Purkinje cell (primary cell): Measurements from ENCODE around the gene ELL. TPM values are rescaled to one million over a fixed set of nuclear protein-coding genes. Genes with fewer than 3 reads are reported as not detected.

Source experiments
- polyA plus RNA-seq: library from polyadenylated mRNA; unstranded; fragments of >200 nt; fragmentation: Nextera tagmentation; gene quantifications from 2 replicates; pipeline ENCODE4 v1.2.1, GENCODE V29; 2014

The ELL gene
- polyA plus RNA-seq: 0.71 TPM in 1 of 2 replicates, not detected in the other

DNA sequence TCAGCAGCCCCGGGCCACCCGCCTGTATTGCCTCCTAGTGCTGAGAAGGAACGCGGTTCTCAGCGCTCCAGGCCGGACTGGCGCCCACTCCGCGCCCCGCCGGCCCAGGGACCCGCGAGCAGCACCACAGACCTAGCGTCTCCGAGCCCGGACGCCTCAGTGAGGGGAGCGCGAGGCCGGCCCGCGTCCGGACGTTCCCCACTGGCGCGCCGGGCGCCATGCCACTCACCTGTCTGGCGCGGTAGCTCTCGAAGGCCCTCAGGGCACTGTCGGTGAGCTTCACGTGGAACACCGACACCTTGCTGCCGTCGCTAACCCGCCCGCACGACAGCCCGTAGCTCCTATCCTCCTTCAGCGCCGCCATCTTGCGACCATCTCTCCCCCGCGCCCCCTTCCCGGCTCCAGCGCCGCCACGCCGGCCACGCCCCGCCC is at the start of gene ELL:
TSS of gene ELL (minus strand) at position 379 of the 432 bp plus-strand sequence. CDS start at position 364, 15 bp downstream.

DNA sequence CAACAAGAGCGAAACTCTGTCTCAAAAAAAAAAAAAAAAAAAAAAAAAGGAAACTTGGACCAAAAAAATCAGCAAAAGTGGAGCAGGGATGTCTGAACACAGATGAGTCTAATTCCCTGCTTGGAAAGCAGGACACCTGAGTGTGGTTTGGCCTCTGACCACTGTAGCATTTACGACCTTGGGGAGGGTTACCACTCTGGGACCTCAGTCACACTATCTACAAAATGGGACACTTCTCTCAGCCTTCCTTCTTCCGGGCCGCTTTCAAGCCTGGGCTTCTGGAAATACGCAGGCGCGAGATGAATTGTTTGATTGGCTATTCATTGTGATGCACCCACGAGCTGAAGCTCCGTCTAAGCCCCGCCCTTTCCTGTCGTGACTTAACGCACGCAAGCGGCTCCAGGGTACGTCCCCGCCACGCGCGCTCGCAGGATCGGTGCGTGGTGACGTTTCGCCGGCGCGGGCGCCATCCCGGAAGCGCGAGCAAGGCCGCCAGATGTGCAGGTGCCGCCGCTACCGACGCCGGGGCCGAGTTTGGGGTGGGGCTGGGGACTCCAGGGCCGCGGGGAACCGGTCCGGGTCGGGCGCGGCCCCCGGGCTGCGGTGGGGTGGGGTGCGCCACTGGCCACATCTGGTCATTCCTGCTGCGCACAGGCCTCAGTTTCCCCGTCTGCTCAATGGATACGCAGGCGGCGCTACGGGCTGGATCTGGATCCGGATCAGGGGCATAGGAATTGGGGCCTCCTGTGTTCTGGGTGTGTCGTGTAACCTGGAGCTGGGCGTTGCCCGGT is 35.7 kb upstream of the ELL start, which contains the start of gene KXD1:
TSS of gene KXD1 (plus strand) at position 460 of the 791 bp plus-strand sequence. CDS start 4,187 bp downstream, outside the sequence.

DNA sequence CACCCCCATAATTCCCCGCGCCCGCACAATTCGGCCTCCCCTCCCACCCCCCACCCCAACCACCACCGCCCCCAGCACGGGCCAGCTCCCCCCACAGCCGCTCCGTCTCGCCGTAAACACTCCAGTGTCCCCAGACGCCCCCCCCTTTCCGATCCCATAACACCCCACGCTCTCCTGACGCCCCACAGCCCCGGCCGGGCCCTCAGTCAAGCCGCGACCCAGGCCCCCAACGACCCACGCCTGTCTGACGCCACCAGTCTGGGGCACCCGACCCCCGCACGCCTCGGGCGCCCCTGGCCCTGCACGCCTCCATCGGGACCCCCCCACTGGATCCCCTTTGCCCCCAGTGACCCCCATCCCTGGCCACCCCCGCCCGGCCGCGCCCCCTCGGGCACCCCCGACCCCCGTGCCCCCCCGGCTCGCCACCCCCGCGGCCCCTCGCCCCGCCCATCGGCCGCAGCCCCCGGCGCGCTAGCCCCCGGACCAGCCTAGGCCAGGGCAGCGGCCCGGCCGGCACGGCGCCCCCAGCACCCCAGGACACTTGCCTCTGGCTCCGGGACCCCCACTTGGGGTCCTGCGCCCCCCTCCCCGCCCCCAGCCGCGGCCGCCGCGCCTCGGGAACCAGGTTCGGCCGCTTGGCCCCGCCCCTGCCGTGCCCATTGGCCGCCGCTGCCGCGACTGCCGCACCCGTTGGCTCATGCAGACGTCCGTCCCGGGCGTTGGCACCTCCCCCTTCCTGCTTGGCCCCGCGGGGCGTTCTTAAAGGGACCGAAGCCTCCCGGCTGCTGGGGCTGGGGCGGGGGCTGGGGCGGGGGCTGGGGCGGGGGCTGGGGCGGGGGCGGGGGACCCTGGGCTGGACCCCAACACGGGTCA is 21.3 kb upstream of the ELL start, which contains the start of gene FKBP8:
TSS of gene FKBP8 (minus strand) at position 633 of the 873 bp plus-strand sequence. CDS start 1,603 bp downstream, outside the sequence.

DNA sequence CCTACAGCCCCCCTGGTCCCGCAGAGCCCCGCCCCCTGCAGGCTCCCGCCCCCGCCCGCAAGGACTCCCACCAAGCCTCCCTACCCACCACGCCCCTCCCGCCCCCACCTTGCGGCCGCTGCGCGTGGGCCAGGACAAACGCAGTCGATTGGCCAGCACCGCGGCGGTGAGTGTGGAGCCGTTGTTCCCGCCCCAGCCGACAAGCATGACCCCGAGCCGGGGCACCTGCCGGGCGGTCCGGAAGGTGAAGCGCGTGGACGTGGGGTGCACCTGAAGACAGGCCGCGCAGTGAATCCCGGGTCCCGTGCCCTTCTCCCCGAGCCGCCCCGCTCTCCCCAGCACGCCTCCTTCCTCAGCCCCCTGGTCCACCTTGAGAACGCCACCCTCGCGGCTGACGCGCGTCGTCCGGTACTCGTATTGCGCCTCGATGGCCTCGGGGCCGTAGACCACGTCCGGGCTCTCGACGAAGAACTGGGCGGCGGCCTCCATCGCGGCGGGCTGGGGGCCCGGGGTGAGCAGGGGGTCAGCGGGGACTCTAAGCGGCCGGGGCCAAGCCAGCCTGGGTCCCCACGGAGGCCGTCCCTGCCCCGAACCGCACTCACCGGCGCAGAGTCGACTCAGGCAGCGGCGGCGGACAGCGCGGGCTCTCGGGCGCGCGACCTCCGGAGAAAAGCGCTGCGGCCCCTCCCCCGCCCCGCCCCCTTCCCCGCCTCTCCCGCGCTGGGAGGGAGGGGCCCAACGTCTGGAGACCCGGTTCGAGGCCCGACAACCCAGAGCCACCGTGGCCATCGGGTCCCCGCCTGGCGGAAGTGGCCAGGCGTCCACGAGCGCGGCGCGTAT is 84.2 kb downstream of the ELL start, which contains the start of gene ISYNA1:
TSS of gene ISYNA1 (minus strand) at position 643 of the 840 bp plus-strand sequence. CDS start at position 489, 154 bp downstream.

DNA sequence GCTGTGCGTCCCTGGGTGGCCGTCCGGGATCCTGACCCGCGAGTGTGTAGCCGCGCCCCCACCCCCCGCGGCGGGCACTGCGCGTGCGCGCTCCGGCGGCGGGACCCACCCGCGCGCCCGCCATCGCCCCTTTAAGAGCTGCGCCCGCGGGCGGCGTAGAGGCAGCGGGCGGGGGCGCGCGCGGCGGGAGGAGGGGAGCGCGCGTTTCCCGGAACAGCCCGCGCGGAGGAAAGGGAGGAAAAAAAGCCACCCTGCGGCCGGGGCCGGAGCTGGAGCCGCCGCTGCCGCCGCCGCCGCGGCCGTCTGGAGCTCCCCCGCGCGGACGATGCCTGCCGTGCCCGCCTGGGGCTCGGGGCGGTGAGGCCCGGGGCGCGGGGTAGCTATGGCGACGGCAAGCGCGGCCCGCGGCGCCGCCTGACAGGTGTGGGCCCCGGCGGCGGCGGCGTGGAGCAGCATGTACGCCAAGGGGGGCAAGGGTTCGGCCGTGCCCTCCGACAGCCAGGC is 102.6 kb downstream of the ELL start, which contains the start of gene SSBP4:
TSS of gene SSBP4 (plus strand) at position 204 of the 504 bp plus-strand sequence. CDS start at position 455, 251 bp downstream.

DNA sequence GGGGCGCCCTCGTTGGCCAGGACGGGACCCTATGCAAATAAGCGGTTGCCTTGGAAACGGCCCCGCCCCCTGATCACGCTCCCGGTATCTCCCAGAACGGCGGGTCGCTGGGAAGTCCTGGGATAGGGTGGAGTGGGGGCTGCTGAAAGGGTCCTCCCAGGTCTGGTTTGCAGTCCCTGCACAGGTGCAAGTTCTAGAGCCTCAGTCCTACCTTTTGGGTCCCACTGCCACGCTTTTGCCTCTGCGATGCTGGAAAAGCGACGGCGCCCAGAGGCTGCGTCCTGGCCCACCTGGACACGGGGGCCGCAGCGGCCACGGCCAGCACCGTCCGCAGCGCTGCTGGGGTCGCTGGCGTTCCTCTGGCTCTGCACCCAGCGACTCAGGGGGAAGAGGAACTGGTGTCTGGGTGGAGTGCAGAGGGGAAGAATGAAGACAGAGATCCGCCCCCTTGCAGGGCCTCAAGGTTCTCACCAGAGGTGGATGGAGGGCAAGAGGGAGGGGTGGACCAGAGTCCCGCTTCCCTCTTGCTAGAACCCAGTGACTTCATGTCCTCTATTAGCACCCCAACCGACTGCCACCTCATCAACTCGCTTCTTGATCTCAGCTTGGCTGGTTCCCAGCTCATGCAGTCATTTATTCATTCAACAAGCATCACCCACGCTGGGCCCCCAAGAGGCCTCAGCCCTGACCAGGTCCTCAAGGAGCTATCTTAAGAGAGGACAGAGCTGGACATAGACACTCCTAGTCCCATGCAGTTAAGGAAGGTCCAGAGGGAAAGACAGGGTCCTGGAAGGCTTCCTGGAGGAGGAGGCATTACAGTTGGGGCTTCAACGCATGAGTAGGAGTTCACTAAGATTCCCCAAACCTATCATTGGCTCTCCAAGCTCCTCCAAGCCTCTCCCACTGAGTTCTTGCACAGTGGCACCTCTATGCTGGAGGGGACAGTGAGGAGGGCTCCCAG is 124.3 kb downstream of the ELL start, which contains the start of gene LRRC25:
TSS of gene LRRC25 (minus strand) at position 381 of the 961 bp plus-strand sequence. CDS start 659 bp downstream, outside the sequence.

Other genes starting within 250 kb of the ELL start
- gene IQCN, start 247.6 kb downstream of the ELL start, polyA plus RNA-seq: 0.04 TPM in 1 of 2 replicates, not detected in the other
- 12.2 and 17.8 TPM in 2 replicates for gene JUND, start 240.4 kb downstream of the ELL start, polyA plus RNA-seq
- 33.9 and 44.0 TPM in 2 replicates for gene LSM4, start 199.0 kb downstream of the ELL start, polyA plus RNA-seq
- gene PGPEP1, start 181.5 kb downstream of the ELL start, polyA plus RNA-seq: 0.07 and 3.8 TPM in 2 replicates
- gene GDF15, start 135.9 kb downstream of the ELL start, polyA plus RNA-seq: not detected in 2 replicates
- gene LRRC25, start 124.4 kb downstream of the ELL start, polyA plus RNA-seq: not detected in 2 replicates
- 2.9 and 4.5 TPM in 2 replicates for gene SSBP4, start 102.7 kb downstream of the ELL start, polyA plus RNA-seq
- 0.62 and 3.5 TPM in 2 replicates for gene ISYNA1, start 83.9 kb downstream of the ELL start, polyA plus RNA-seq
- 2.6 and 5.3 TPM in 2 replicates for gene FKBP8, start 21.5 kb upstream of the ELL start, polyA plus RNA-seq
- gene KXD1, start 35.8 kb upstream of the ELL start, polyA plus RNA-seq: 12.6 and 16.0 TPM in 2 replicates
- 743 and 784 TPM in 2 replicates for gene UBA52, start 49.8 kb upstream of the ELL start, polyA plus RNA-seq
- 8.0 and 27.2 TPM in 2 replicates for gene REX1BD, start 66.7 kb upstream of the ELL start, polyA plus RNA-seq
- 2.3 TPM in 1 of 2 replicates, not detected in the other for gene CRLF1, start 84.7 kb upstream of the ELL start, polyA plus RNA-seq
- gene TMEM59L, start 90.8 kb upstream of the ELL start, polyA plus RNA-seq: 56.5 and 77.2 TPM in 2 replicates
- gene KLHL26, start 115.0 kb upstream of the ELL start, polyA plus RNA-seq: 1.6 and 2.2 TPM in 2 replicates
- 0.47 and 1.2 TPM in 2 replicates for gene CRTC1, start 161.6 kb upstream of the ELL start, polyA plus RNA-seq